ENCODE measurements around the gene MAP2K7. TPM values are rescaled to one million over a fixed set of nuclear protein-coding genes. Genes with fewer than 3 reads are reported as not detected.

The MAP2K7 gene
- total RNA-seq, 1 experiment from 2014 or later: 39.4 TPM

GRCh38 chr19:7870571-7871436 lies 32.9 kb upstream of the MAP2K7 start:
- ChIA-PET POLR2A (interaction anchor here (1.0 kb wide), 1 partner anchor 9 kb away, joined by 7 read pairs; no protein-coding TSS in a partner anchor), CTCF (interaction anchor here (0.7 to 3.8 kb wide), 4 partner anchors 9 to 265 kb away, joined by 3 to 21 read pairs (median 4); no protein-coding TSS in a partner anchor)
- Mint-ChIP-seq H3K4me1 (peaks cover 19% of the 10 kb centered on the region), H3K27me3 (ENCODE audit: low read depth) (peaks cover 54% of the 10 kb centered on the region), H3K36me3 (no peaks in the 10 kb centered on the region), H3K9me3 (no peaks in the 10 kb centered on the region), H3K4me3 (peak overlapping the region; percentile 62), H3K27ac (peak overlapping the region; percentile 98)
- TF ChIP-seq TP53 (CRISPR knock-in tag; IDR thresholded peaks at IDR 0.05) (no peak), ZNF138 (CRISPR knock-in tag; conservative IDR thresholded peaks at IDR 0.05) (no peak), SMAD4 (CRISPR knock-in tag; IDR thresholded peaks at IDR 0.05) (no peak), SP1 (CRISPR knock-in tag; conservative IDR thresholded peaks at IDR 0.05) (peak; percentile 64; the same call in 1 of the 2 replicates)
- ATAC-seq (peak; percentile 1), DNase-seq (ENCODE audit: low spot score) (peak; percentile 95)

GRCh38 chr19:7871437-7872305 lies 32.0 kb upstream of the MAP2K7 start:
- POLR2A ChIA-PET: interaction anchor here (1.0 kb wide), 1 partner anchor 10 kb away, joined by 7 read pairs; no protein-coding TSS in a partner anchor
- Mint-ChIP-seq H3K27me3 (ENCODE audit: low read depth) (peaks cover 53% of the 10 kb centered on the region), H3K9me3 (no peaks in the 10 kb centered on the region), H3K4me3 (peak overlapping the region; percentile 62), H3K27ac (peak overlapping the region; percentile 98), H3K36me3 (no peaks in the 10 kb centered on the region), H3K4me1 (peaks cover 19% of the 10 kb centered on the region)
- TF ChIP-seq GTF2I (CRISPR knock-in tag; conservative IDR thresholded peaks at IDR 0.05) (no peak), ATF1 (CRISPR knock-in tag; IDR thresholded peaks at IDR 0.05) (no peak), NR1H2 (CRISPR knock-in tag; IDR thresholded peaks at IDR 0.05) (no peak), ZNF423 (CRISPR knock-in tag; IDR thresholded peaks at IDR 0.05) (no peak), SP1 (CRISPR knock-in tag; conservative IDR thresholded peaks at IDR 0.05) (peak; percentile 91), ZNF532 (CRISPR knock-in tag; IDR thresholded peaks at IDR 0.05; ENCODE audit: borderline replicate concordance) (no peak), JAZF1 (CRISPR knock-in tag; IDR thresholded peaks at IDR 0.05) (no peak), FOXP1 (CRISPR knock-in tag; IDR thresholded peaks at IDR 0.05; ENCODE audit: borderline replicate concordance) (peak; percentile 48; the same call in 1 of the 2 replicates), EMX1 (CRISPR knock-in tag; IDR thresholded peaks at IDR 0.05) (no peak)
- ATAC-seq (peak; percentile 12), DNase-seq (ENCODE audit: low spot score) (peak; percentile 100)
- CTCF ChIA-PET: interaction anchor here (0.7 to 3.8 kb wide), 6 partner anchors 10 to 130 kb away, joined by 3 to 21 read pairs (median 4); partner anchors contain the start of genes MAP2K7 and SNAPC2

- H3K4me3 Mint-ChIP-seq: peak overlapping the region; percentile 62
- CTCF ChIA-PET: interaction anchor here (0.7 to 3.8 kb wide), 8 partner anchors 10 to 304 kb away, joined by 3 to 21 read pairs (median 4); partner anchors contain the start of genes MAP2K7 and SNAPC2
- peaks cover 19% of the 10 kb centered on the region for H3K4me1 Mint-ChIP-seq
- ATAC-seq (no peak), DNase-seq (ENCODE audit: low spot score) (no peak)
- POLR2A ChIA-PET: interaction anchor here (0.9 kb wide), 1 partner anchor 10 kb away, joined by 4 read pairs; no protein-coding TSS in a partner anchor
- no peak overlapping the region; the same call in 1 of the 2 replicates for H3K27ac Mint-ChIP-seq
- peaks cover 47% of the 10 kb centered on the region for H3K27me3 Mint-ChIP-seq (ENCODE audit: low read depth)
- H3K36me3 Mint-ChIP-seq: no peaks in the 10 kb centered on the region
- no peaks in the 10 kb centered on the region for H3K9me3 Mint-ChIP-seq
- TF ChIP-seq NR3C1 (CRISPR knock-in tag; conservative IDR thresholded peaks at IDR 0.05; ENCODE audit: low read depth): no peak
- no peak for TF ChIP-seq IRF1 (CRISPR knock-in tag; IDR thresholded peaks at IDR 0.05)
- TF ChIP-seq EMX1 (CRISPR knock-in tag; IDR thresholded peaks at IDR 0.05): no peak
- TF ChIP-seq ERG (CRISPR knock-in tag; IDR thresholded peaks at IDR 0.05): no peak
- peak; percentile 68; the same call in 1 of the 2 replicates for TF ChIP-seq GTF2I (CRISPR knock-in tag; conservative IDR thresholded peaks at IDR 0.05)
- no peak for TF ChIP-seq TCF7 (CRISPR knock-in tag; IDR thresholded peaks at IDR 0.05; ENCODE audit: low read depth)
- no peak for TF ChIP-seq E2F1 (CRISPR knock-in tag; IDR thresholded peaks at IDR 0.05)
- no peak for TF ChIP-seq ZNF121 (CRISPR knock-in tag; IDR thresholded peaks at IDR 0.05)
Observed at GRCh38 chr19:7872306-7873204, 31.1 kb upstream of the MAP2K7 start.
